Prostate gland (tissue), 2 donors: ENCODE data around the gene SLC25A29. TPM values are rescaled to one million over a fixed set of nuclear protein-coding genes. Genes with fewer than 3 reads are reported as not detected.

Experiments used
- DNase-seq: peaks from one replicate; pipeline ENCODE4 v3.0.0-alpha.2; 2019; ENCODE audit warnings: low spot score
- H3K27ac ChIP-seq, 2 donors: fragments of 200-600 bp; sonication (generic); 2 replicates each; pipeline ENCODE4 v1.5.1; 2017 to 2019
- H3K27me3 ChIP-seq: fragments of 200-600 bp; sonication (generic); replicated peaks from 2 replicates; pipeline ENCODE4 v1.5.1; 2019; ENCODE audit not compliant: insufficient read depth
- H3K36me3 ChIP-seq, 2 donors: fragments of 200-600 bp; sonication (generic); 1 replicate in 1 of 2; 2 replicates in 1 of 2; pipeline versions ENCODE4 v1.5.1 to v1.8.1; 2017 to 2019
- H3K4me1 ChIP-seq: fragments of 200-600 bp; sonication (generic); replicated peaks from 2 replicates; pipeline ENCODE4 v1.5.1; 2019
- H3K4me3 ChIP-seq, 2 donors: fragments of 200-600 bp; sonication (generic); 2 replicates each; pipeline ENCODE4 v1.5.1; 2017 to 2019
- H3K9me3 ChIP-seq: fragments of 200-600 bp; sonication (generic); 2 replicates; pipeline ENCODE4 v1.5.1; 2017
- CTCF ChIP-seq, 4 experiments: fragments of 200-600 bp in 2 of 4; fragments of 450-650 bp in 2 of 4; sonication (generic) in 2 of 4; IDR thresholded peaks; 1 replicate in 3 of 4; 2 replicates in 1 of 4; pipeline ENCODE4 v1.5.1; 2016 to 2019; ENCODE audit warnings: antibody characterized with exemption in 4 of 4, mild to moderate bottlenecking in 2 of 4, moderate library complexity in 2 of 4
- POLR2A ChIP-seq: fragments of 450-650 bp; IDR thresholded peaks from one replicate; pipeline ENCODE4 v1.6.1; 2016; ENCODE audit warnings: antibody characterized with exemption, mild to moderate bottlenecking
- POLR2AphosphoS5 ChIP-seq: sonication (generic); formaldehyde crosslinking; IDR thresholded peaks from one replicate; pipeline ENCODE4 v1.6.1; 2017; ENCODE audit warnings: antibody characterized with exemption
- WGBS: methylation state at CpG from one replicate; pipeline ENCODE4 v1.1.5; 2018; 5-methylcytosine and 5-hydroxymethylcytosine counted together
- intact Hi-C: fragments of 100-400 bp; cut with DNase I; formaldehyde crosslinking; loops from one replicate; pipeline ENCODE4 v1.14.2; 2022
- total RNA-seq, 2 donors: library from RNA; depleted of rRNA; stranded (reverse); fragments of >200 nt; gene quantifications; one replicate each; pipeline ENCODE4 v1.1.0, GENCODE V29; 2016

The SLC25A29 gene
- total RNA-seq, 2 donors from 2014 or later, result 147 to 169 TPM

- no peak for TF ChIP-seq POLR2A
- TF ChIP-seq CTCF (IDR thresholded peaks at IDR 0.05), result no peak
- TF ChIP-seq POLR2AphosphoS5, result peak; percentile 21
- no peaks in the 10 kb centered on the region for H3K9me3 ChIP-seq
- no peaks in the 10 kb centered on the region for H3K27me3 ChIP-seq
- intact Hi-C loops, result loop anchor here (5.0 kb wide), 2 partner anchors 63 to 72 kb away; partner anchors contain the start of gene WDR25
- peak overlapping the region; percentile 94 to 96 for H3K27ac ChIP-seq
- peaks cover 17% of the 10 kb centered on the region for H3K4me1 ChIP-seq
- WGBS, result under 1% methylated on average over 58 of the region's 65 CpGs
- peak overlapping the region; percentile 91 to 98 for H3K4me3 ChIP-seq
- no peaks in the 10 kb centered on the region for H3K36me3 ChIP-seq
- DNase-seq, result peak; percentile 30
These were observed 732 bp downstream of the SLC25A29 start for GRCh38 chr14:100305324-100306100.

- WGBS, result 5% methylated on average over 23 of the region's 23 CpGs
- DNase-seq, result peak; percentile 86
- Histone ChIP-seq H3K9me3 (no peaks in the 10 kb centered on the region), H3K4me1 (peaks cover 17% of the 10 kb centered on the region), H3K36me3 (no peaks in the 10 kb centered on the region), H3K27ac (peak overlapping the region; percentile 94 to 96), H3K4me3 (peak overlapping the region; percentile 91 to 98), H3K27me3 (no peaks in the 10 kb centered on the region)
- TF ChIP-seq CTCF (IDR thresholded peaks at IDR 0.05), result no peak
- peak; percentile 68 for TF ChIP-seq POLR2AphosphoS5
- TF ChIP-seq POLR2A, result peak; percentile 28
- intact Hi-C loops, result loop anchor here (5.0 kb wide), 2 partner anchors 63 to 72 kb away; partner anchors contain the start of gene WDR25
These were observed 1.4 kb downstream of the SLC25A29 start for GRCh38 chr14:100304825-100305323.

GRCh38 chr14:100303925-100304324, 2.3 kb downstream of the SLC25A29 start:
- TF ChIP-seq CTCF (IDR thresholded peaks at IDR 0.05), result no peak
- TF ChIP-seq POLR2A, result no peak
- no peak for TF ChIP-seq POLR2AphosphoS5
- no peak for DNase-seq
- no peaks in the 10 kb centered on the region for H3K27me3 ChIP-seq
- intact Hi-C loops, result no loop called here
- WGBS, result 62% methylated on average over 4 of the region's 4 CpGs
- no peak overlapping the region for H3K4me3 ChIP-seq
- H3K9me3 ChIP-seq, result no peaks in the 10 kb centered on the region
- H3K27ac ChIP-seq, result peak overlapping the region; percentile 94 to 96
- H3K36me3 ChIP-seq, result no peaks in the 10 kb centered on the region
- peaks cover 17% of the 10 kb centered on the region for H3K4me1 ChIP-seq

GRCh38 chr14:100303179-100303578, 3.1 kb downstream of the SLC25A29 start:
- intact Hi-C loops, result no loop called here
- no peaks in the 10 kb centered on the region for H3K36me3 ChIP-seq
- TF ChIP-seq POLR2A (no peak), CTCF (IDR thresholded peaks at IDR 0.05) (peak in 2 of 4 experiments; percentile 28 to 33), POLR2AphosphoS5 (no peak)
- no peak for DNase-seq
- H3K9me3 ChIP-seq, result no peaks in the 10 kb centered on the region
- H3K4me1 ChIP-seq, result peaks cover 17% of the 10 kb centered on the region
- H3K27me3 ChIP-seq, result no peaks in the 10 kb centered on the region
- no peak overlapping the region for H3K4me3 ChIP-seq
- H3K27ac ChIP-seq, result peak overlapping the region; percentile 94 to 96
- 61% methylated on average over 8 of the region's 8 CpGs for WGBS
